Omental fat pad (tissue), 4 donors: ENCODE results near the gene DOK3. TPM values are rescaled to one million over a fixed set of nuclear protein-coding genes. Genes with fewer than 3 reads are reported as not detected.

Experiments
- ATAC-seq: fragments of 150-250 bp; one replicate; pipeline ENCODE4 v1.9.1; 2016; ENCODE audit warnings: mild to moderate bottlenecking, moderate library complexity; ENCODE audit not compliant: low FRiP score
- DNase-seq: peaks from one replicate; pipeline ENCODE4 v3.0.0-alpha.2; 2019; ENCODE audit warnings: low spot score
- CTCF ChIP-seq, 3 donors: fragments of 450-650 bp; IDR thresholded peaks; one replicate each; pipeline ENCODE4 v1.5.1; 2016 to 2017; ENCODE audit warnings: antibody characterized with exemption in 3 of 3, mild to moderate bottlenecking in 3 of 3, moderate library complexity in 2 of 3
- total RNA-seq, 4 donors: library from RNA; depleted of rRNA; stranded (reverse); fragments of >200 nt; gene quantifications; one replicate each; pipeline ENCODE4 v1.1.0, GENCODE V29; 2016

DOK3 gene
- total RNA-seq, 4 donors from 2014 or later = 7.4 to 41.0 (median 16.3) TPM

- ATAC-seq = no peak
These were observed 11.4 kb upstream of the DOK3 start for GRCh38 chr5:177520916-177521513.

GRCh38 chr5:177520271-177520670 is 10.6 kb upstream of the DOK3 start:
- no peak for DNase-seq

More at GRCh38 chr5:177520916-177521513, 11.4 kb upstream of the DOK3 start:
- no peak for TF ChIP-seq CTCF (IDR thresholded peaks at IDR 0.05)
- no peak for DNase-seq

GRCh38 chr5:177519463-177520235 is 10.0 kb upstream of the DOK3 start:
- ATAC-seq (no peak), DNase-seq (no peak)
- no peak for TF ChIP-seq CTCF (IDR thresholded peaks at IDR 0.05)

More at GRCh38 chr5:177520271-177520670, 10.6 kb upstream of the DOK3 start:
- ATAC-seq = no peak
- no peak for TF ChIP-seq CTCF (IDR thresholded peaks at IDR 0.05)

GRCh38 chr5:177516601-177517568 is 7.3 kb upstream of the DOK3 start, which contains the start of gene DDX41:
DDX41 (minus strand) TSS chr5:177516961; CDS start chr5:177516945, 16 bp downstream.
- TF ChIP-seq CTCF (IDR thresholded peaks at IDR 0.05) = no peak
- ATAC-seq (peak; percentile 90), DNase-seq (peak; percentile 87)

GRCh38 chr5:177515580-177515979 is 6.0 kb upstream of the DOK3 start:
- no peak for TF ChIP-seq CTCF (IDR thresholded peaks at IDR 0.05)
- ATAC-seq (no peak), DNase-seq (no peak)

GRCh38 chr5:177514541-177514940 is 4.9 kb upstream of the DOK3 start:
- DNase-seq = no peak
- no peak for TF ChIP-seq CTCF (IDR thresholded peaks at IDR 0.05)
- ATAC-seq = no peak
